NT2/D1 (cell line): Measurements from ENCODE around the gene CHRND.
"Not testable (repeated sequence)": the region's sequence is repeated elsewhere in the genome, so short reads cannot be mapped to it uniquely, and the experiment has no call there.

Experiments
- YY1 ChIP-seq: IDR thresholded peaks from 2 replicates; pipeline ENCODE4 v1.6.1; 2011; ENCODE audit not compliant: insufficient read length, insufficient read depth
- ZNF274 ChIP-seq: IDR thresholded peaks from 2 replicates; pipeline ENCODE4 v1.6.1; 2011; ENCODE audit warnings: mild to moderate bottlenecking, low read depth, low read length

DNA sequence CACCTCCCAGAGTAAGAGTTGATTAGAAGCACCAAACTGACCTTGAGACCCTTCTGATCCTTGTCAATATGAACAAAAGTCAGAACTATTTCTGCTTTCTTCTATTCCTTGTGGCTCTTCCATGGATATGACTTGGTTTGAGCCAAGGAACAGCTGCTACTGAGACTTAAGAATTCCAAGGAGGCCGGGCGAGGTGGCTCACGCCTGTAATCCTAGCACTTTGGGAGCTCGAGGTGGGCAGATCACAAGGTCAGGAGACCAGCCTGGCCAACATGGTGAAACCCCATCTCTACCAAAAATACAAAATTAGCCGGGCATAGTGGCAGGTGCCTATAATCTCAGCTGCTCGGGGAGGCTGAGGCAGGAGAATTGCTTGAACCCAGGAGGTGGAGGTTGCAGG is 44.5 kb downstream of the CHRND start:
- not testable (repeated sequence) for TF ChIP-seq YY1, ZNF274
